PC-3 (cell line): ENCODE data around the gene PCDHGC4. TPM values are rescaled to one million over a fixed set of nuclear protein-coding genes. Genes with fewer than 3 reads are reported as not detected.

Experiments used
- ATAC-seq: fragments of 200-7000 bp; cut with Tn5 transposase; 2 replicates; pipeline ENCODE4 v1.9.1; 2020; ENCODE audit warnings: mild to moderate bottlenecking, moderate library complexity
- BruUV-seq: library from RNA; stranded (reverse); fragments of 400-500 nt; replicated peaks from 2 replicates; lab custom pipeline; 2021; lab: Mats Ljungman, UMichigan
- CTCF ChIA-PET: fragments of 300-600 bp; sonication (Branson Sonifier 250); formaldehyde crosslinking; loops from one replicate; lab custom pipeline; 2022; ENCODE audit warnings: antibody characterized with exemption; lab: Charles Lee
- POLR2A ChIA-PET: fragments of 300-600 bp; sonication (Branson Sonifier 250); formaldehyde crosslinking; loops from one replicate; lab custom pipeline; 2022; ENCODE audit warnings: antibody characterized with exemption; ENCODE audit not compliant: unreplicated experiment; lab: Charles Lee
- DNase-seq: peaks from one replicate; pipeline ENCODE4 v3.0.0-alpha.2; 2015
- H2AFZ ChIP-seq: fragments of 300-600 bp; sonication (generic); 2 replicates; pipeline ENCODE4 v1.6.0; 2016; ENCODE audit warnings: antibody characterized with exemption, low read length
- H3F3A ChIP-seq: fragments of 300-600 bp; sonication (generic); one replicate; pipeline ENCODE4 v1.6.0; 2017; ENCODE audit warnings: antibody characterized with exemption, low read length, control low read depth, mild to moderate bottlenecking; ENCODE audit not compliant: unreplicated experiment
- H3K27ac ChIP-seq: fragments of 300-600 bp; sonication (generic); 2 replicates; pipeline ENCODE4 v1.5.1; 2016; ENCODE audit warnings: mild to moderate bottlenecking, low read length
- H3K27me3 ChIP-seq: fragments of 300-600 bp; sonication (generic); 2 replicates; pipeline ENCODE4 v1.6.1; 2016; ENCODE audit warnings: low read length, mixed read lengths
- H3K36me3 ChIP-seq: fragments of 300-600 bp; sonication (generic); 2 replicates; pipeline ENCODE4 v1.6.1; 2016; ENCODE audit warnings: low read depth, mixed run types, low read length, mixed read lengths
- H3K4me1 ChIP-seq: fragments of 300-600 bp; sonication (generic); 2 replicates; pipeline ENCODE4 v1.5.1; 2016; ENCODE audit warnings: low read length; ENCODE audit not compliant: insufficient read depth
- H3K4me2 ChIP-seq: fragments of 300-600 bp; sonication (generic); 2 replicates; pipeline ENCODE4 v1.6.0; 2016; ENCODE audit warnings: low read length
- H3K4me3 ChIP-seq: fragments of 300-600 bp; sonication (generic); 2 replicates; pipeline ENCODE4 v1.5.1; 2016; ENCODE audit warnings: mild to moderate bottlenecking, low read length, mixed read lengths
- H3K79me2 ChIP-seq: fragments of 300-600 bp; sonication (generic); 2 replicates; pipeline ENCODE4 v1.6.1; 2017; ENCODE audit warnings: low read length, mixed read lengths
- H3K9ac ChIP-seq: fragments of 300-600 bp; sonication (generic); 2 replicates; pipeline ENCODE4 v1.6.0; 2016; ENCODE audit warnings: mild to moderate bottlenecking, low read length
- H3K9me2 ChIP-seq: fragments of 300-600 bp; sonication (generic); replicated peaks from 2 replicates; pipeline ENCODE4 v1.6.1; 2016; ENCODE audit warnings: mixed run types, low read length, mixed read lengths
- H3K9me3 ChIP-seq: fragments of 300-600 bp; sonication (generic); 2 replicates; pipeline ENCODE4 v1.6.1; 2016; ENCODE audit warnings: low read length, mixed read lengths
- H4K20me1 ChIP-seq: fragments of 300-600 bp; sonication (generic); 2 replicates; pipeline ENCODE4 v1.6.1; 2016; ENCODE audit warnings: low read length, mixed read lengths
- EZH2 ChIP-seq: fragments of 300-600 bp; sonication (generic); IDR thresholded peaks from one replicate; pipeline ENCODE4 v1.6.1; 2017; ENCODE audit warnings: antibody characterized with exemption, mild to moderate bottlenecking, low read length; ENCODE audit not compliant: unreplicated experiment
- EZH2phosphoT487 ChIP-seq: fragments of 300-600 bp; sonication (generic); IDR thresholded peaks from 2 replicates; pipeline ENCODE4 v1.6.1; 2018; ENCODE audit warnings: mild to moderate bottlenecking, antibody characterized with exemption, low read length, borderline replicate concordance
- intact Hi-C: fragments of 100-400 bp; cut with micrococcal nuclease; formaldehyde crosslinking; loops from 2 replicates; pipeline ENCODE4 v1.9.0; 2023
- total RNA-seq: library from RNA; depleted of rRNA; stranded (reverse); fragments of >200 nt; gene quantifications from 2 replicates; pipeline ENCODE4 v1.2.3, GENCODE V29; 2014
- TF ChIP-seq, protein P1 (sequence below): fragments of 300-600 bp; sonication (generic); conservative IDR thresholded peaks from 2 replicates; pipeline ENCODE4 v1.5.1; 2017; ENCODE audit warnings: antibody characterized with exemption, low read depth, mild to moderate bottlenecking, low read length

Gene PCDHGC4
- total RNA-seq, 1 experiment from 2014 or later = 0.58 TPM

DNA sequence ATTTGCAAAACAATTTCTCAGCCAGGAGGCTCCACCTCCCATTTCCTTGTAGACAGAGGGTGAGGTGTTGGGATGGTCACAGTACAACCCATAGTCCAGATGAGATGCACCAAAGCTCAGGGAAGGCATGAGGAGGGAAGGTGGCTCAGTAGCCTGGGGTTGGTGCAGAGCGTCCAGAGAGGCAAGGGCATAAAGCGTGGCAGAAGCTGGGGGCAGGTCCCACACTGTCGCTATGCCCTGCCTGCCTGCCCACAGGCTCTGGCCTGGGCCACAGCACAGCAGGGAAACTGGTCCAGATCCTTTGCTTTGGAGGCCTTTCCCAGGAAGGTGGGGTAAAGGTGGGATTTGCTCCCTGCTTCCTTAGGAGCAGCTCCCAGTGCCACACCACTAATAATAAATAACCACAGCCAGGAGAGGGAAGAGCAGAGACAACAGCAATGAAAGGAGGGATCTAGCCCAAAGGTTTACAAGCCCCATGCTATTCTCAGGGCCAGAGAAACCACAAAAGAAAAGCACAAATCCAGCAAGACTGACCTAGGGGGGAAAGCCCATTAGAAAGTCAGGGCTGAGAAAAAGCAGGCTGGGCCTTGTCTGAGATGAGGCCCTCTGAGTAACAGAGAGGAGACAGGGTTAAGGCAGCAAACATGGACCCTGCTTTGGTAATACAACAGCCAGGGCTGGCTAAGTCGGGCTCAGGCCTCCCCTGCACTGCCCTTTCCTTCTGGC, 31.3 kb downstream of the PCDHGC4 start:
- ChIA-PET POLR2A (no interaction called here), CTCF (no interaction called here)
- Histone ChIP-seq H3K4me2 (no peak overlapping the region), H3K9me3 (no peaks in the 10 kb centered on the region), H3F3A (no peaks in the 10 kb centered on the region), H3K36me3 (peaks cover 33% of the 10 kb centered on the region), H2AFZ (no peak overlapping the region), H3K27ac (no peak overlapping the region), H3K4me3 (no peak overlapping the region), H4K20me1 (no peaks in the 10 kb centered on the region), H3K9me2 (no peaks in the 10 kb centered on the region), H3K4me1 (peaks cover 16% of the 10 kb centered on the region), H3K9ac (no peak overlapping the region), H3K27me3 (no peaks in the 10 kb centered on the region), H3K79me2 (peaks cover 6% of the 10 kb centered on the region; the same call in 1 of the 2 replicates)
- TF ChIP-seq, protein P1, sequence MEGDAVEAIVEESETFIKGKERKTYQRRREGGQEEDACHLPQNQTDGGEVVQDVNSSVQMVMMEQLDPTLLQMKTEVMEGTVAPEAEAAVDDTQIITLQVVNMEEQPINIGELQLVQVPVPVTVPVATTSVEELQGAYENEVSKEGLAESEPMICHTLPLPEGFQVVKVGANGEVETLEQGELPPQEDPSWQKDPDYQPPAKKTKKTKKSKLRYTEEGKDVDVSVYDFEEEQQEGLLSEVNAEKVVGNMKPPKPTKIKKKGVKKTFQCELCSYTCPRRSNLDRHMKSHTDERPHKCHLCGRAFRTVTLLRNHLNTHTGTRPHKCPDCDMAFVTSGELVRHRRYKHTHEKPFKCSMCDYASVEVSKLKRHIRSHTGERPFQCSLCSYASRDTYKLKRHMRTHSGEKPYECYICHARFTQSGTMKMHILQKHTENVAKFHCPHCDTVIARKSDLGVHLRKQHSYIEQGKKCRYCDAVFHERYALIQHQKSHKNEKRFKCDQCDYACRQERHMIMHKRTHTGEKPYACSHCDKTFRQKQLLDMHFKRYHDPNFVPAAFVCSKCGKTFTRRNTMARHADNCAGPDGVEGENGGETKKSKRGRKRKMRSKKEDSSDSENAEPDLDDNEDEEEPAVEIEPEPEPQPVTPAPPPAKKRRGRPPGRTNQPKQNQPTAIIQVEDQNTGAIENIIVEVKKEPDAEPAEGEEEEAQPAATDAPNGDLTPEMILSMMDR = no peak
- no peak for TF ChIP-seq EZH2
- no peak for TF ChIP-seq EZH2phosphoT487
- intact Hi-C loops = no loop called here
- no TSS peak for BruUV-seq
- DNase-seq (no peak), ATAC-seq (no peak)

DNA sequence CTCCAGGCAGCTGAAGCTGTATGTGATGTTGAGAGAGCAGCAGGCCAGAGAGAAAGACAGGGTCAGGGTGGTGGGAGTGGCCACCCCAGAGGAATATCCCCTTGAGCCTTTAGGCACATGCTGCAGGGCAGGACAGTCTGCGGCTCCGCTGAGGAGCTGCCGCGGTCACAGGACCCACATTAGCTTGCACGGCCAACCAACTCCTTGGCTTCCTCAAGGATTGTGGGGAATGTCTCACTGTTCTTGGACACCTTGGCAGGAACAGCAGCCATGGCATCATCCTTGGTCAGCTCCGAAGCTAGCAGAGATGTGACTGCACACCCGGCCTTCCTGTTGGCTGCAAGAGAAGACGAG, 31.8 kb downstream of the PCDHGC4 start:
- no peak overlapping the region for H3K4me3 ChIP-seq
- no peak overlapping the region for H3K4me2 ChIP-seq
- peaks cover 33% of the 10 kb centered on the region for H3K36me3 ChIP-seq
- DNase-seq (no peak), ATAC-seq (no peak)
- ChIA-PET CTCF (no interaction called here), POLR2A (no interaction called here)
- no peak overlapping the region for H3K9ac ChIP-seq
- H3K4me1 ChIP-seq = peaks cover 19% of the 10 kb centered on the region
- H3K79me2 ChIP-seq = peaks cover 6% of the 10 kb centered on the region; the same call in 1 of the 2 replicates
- BruUV-seq = no TSS peak
- no peaks in the 10 kb centered on the region for H4K20me1 ChIP-seq
- no peak overlapping the region for H2AFZ ChIP-seq
- H3F3A ChIP-seq = peaks cover 3% of the 10 kb centered on the region
- H3K9me3 ChIP-seq = no peaks in the 10 kb centered on the region
- no peak overlapping the region for H3K27ac ChIP-seq
- intact Hi-C loops = no loop called here
- TF ChIP-seq EZH2phosphoT487 = no peak
- no peak for TF ChIP-seq EZH2
- TF ChIP-seq, protein P1 = no peak
- H3K27me3 ChIP-seq = no peaks in the 10 kb centered on the region
- no peaks in the 10 kb centered on the region for H3K9me2 ChIP-seq

- peaks cover 6% of the 10 kb centered on the region; the same call in 1 of the 2 replicates for H3K79me2 ChIP-seq
- no peak overlapping the region for H3K9ac ChIP-seq
- BruUV-seq = no TSS peak
- DNase-seq (no peak), ATAC-seq (no peak)
- no peaks in the 10 kb centered on the region for H3K27me3 ChIP-seq
- H4K20me1 ChIP-seq = no peaks in the 10 kb centered on the region
- peaks cover 9% of the 10 kb centered on the region for H3F3A ChIP-seq
- no peak overlapping the region for H3K4me2 ChIP-seq
- CTCF ChIA-PET = no interaction called here
- no peak for TF ChIP-seq EZH2
- peaks cover 26% of the 10 kb centered on the region for H3K4me1 ChIP-seq
- intact Hi-C loops = no loop called here
- H3K4me3 ChIP-seq = no peak overlapping the region
- no peaks in the 10 kb centered on the region for H3K9me2 ChIP-seq
- no peak overlapping the region for H2AFZ ChIP-seq
- H3K27ac ChIP-seq = no peak overlapping the region
- H3K9me3 ChIP-seq = no peaks in the 10 kb centered on the region
- peaks cover 34% of the 10 kb centered on the region for H3K36me3 ChIP-seq
- POLR2A ChIA-PET = no interaction called here
Measured at GRCh38 chr5:141517312-141517711, 32.5 kb downstream of the PCDHGC4 start.
